HG03064 (cell line): ENCODE data around the gene NRXN2.

Experiments used
- ATAC-seq: cut with Tn5 transposase; IDR thresholded peaks from one replicate; pipeline ENCODE4 v1.9.1; 2021; ENCODE audit warnings: low read depth; ENCODE audit not compliant: unreplicated experiment

The NRXN2 gene

GRCh38 chr11:64722141-64723065 is 594 bp downstream of the NRXN2 start:
- no peak for ATAC-seq

- no peak for ATAC-seq
Observed at GRCh38 chr11:64721359-64721699, 1.7 kb downstream of the NRXN2 start.

DNA sequence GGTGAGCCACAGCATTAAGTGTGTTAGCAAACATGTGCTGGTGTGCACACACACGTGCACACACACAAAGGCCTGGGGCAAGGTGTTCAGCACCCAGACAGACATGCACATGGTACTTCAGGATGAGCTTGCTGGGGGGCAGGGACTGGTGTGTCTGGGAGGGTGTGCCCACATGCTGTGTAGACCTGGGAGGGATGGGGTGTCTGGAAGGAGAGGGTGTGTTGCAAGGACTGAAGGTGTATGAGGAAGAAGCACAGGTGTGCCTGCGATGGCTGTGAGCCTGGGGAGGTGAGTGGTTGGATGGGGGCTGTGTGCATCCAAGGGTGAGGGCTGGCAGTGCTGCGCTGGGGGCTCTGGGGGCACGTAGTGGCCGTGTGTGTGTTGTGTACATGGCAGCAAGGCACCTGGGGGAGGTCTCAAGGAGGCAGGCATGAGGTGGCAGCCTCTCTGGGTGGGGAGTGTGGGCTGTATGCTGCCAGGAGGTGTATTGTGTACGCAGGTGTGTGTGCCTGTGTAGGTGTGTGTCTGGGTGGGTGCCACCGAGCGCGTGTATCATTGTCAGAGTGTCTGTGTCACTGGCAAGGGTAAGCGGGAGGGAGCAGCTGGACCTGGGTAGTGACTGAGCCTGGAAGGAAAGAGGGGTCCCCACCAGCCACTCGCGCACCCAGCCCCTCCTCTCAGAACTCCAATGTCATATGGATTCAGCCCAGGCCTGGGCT is 2.2 kb downstream of the NRXN2 start:
- no peak for ATAC-seq

GRCh38 chr11:64720167-64720566 is 2.8 kb downstream of the NRXN2 start:
- ATAC-seq: no peak

DNA sequence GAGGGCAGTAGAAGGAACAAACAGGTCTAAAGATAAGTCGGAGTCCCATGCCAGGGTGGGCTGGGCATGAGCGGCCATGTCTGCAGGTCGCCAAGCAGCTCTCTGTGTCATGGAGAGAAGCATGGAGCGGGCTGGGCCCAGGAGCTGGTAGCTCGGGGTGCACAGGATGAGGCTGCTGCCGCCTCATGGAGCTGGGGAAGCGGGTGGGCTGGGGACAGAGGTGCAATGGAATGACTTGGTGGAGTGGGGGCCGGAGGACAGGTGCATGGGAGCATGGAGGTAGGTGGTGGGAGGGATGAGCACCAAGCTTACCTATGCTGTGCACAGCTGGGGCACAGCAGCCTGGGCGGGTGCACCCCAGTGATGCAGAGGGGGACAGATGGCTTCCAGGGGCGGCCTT is 3.6 kb downstream of the NRXN2 start:
- no peak for ATAC-seq

DNA sequence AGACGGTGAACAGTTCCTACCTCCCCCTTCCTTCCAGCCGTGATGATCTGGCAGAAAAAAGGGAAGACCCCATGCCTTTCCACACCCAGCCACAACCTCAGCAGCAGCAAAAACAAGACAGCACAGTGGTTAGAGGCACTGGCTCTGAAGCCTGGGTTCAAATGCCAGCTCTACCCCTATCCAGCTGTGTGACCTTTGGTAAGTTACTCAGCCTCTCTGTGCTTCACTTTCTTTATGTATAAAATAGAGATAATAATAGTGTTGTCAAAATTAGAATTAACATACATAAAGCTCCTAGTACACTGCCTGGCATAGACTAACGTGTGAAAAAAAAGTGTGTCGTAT is 4.2 kb downstream of the NRXN2 start:
- no peak for ATAC-seq

DNA sequence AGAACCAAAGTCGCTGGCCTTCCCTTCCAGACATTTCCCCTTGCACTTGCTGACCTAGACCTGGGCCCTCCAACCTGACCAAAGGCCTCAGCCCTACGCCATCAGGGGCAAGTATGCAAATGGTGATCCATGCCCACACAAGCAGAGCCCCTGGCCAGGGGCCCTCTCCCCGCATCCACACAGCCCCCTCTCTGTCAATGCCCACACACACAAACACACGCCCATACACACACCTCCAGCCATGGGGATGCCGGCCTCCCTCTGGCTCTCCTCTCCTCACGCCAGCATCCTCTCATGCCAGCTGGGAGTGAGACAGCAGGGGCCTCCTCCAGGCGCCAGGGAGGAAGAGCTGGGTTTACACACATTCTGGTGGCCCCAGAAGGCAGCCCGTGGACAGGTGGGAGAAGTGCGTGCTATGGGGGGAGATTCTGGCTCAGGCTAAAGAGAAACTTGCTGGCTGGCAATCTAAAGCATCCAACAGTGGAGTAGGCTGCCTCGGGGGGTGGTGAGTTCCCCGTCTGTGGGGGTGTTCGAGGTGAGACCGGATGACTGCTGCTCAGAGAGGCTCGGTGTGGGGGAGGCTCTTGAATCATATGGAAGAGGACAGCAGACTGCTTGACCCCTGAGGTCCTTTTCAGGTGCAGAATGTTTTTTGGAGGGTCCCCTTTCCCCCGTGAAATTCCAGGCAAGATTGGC is 4.8 kb downstream of the NRXN2 start:
- no peak for ATAC-seq

DNA sequence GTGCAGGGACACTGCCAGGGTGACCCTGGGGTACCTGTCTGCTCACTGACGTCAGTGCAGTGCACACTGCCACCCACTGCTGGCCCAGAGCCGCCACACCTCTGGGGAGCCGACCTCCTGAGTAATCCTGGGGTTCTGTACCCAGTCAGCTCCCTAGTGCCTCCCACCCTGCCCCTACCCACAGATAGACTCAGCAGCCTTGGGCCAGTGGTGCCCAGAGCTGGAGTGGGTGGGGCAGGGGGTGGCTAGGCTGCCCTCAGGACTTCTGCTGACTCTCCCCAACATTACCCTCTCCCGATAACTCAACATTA is 5.8 kb downstream of the NRXN2 start:
- no peak for ATAC-seq

DNA sequence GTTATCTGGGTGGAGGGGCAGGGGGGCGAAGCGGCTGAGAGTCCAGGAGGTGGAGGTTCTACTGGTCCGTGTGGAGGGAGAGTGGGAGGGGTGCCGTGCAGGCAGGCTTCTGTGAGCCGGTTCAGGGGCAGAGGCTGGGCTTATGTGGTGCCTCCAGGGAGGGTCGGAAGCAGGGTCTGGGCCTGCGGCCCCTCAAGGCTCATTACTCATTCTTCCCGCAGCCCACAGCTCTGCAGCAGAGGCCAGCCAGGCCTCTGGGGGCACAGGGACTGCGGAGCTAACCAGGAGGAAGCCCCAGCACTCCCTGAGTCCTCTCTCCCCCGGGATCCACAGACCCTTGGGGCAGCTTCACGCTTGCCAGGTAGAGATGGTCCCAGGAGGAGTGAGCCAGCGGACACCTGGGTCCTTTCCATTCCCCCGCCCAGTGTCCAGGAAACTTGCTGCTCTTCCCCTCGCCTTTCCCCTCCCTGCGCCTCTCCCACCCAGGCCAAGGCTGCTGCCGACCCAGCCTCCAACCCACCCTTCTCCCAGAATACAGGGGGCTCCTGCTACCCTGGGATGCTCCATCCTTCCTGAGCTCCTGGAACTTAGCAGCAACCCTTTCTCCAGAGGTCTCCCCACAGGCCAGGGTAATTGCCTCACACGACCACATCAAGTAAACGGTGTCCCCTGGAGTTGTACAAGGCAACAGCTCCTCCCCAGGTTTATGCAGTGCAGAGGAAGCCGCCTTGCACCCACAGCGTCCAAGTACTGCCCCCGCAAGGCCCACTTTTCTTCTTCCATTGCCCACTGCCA is 6.3 kb downstream of the NRXN2 start:
- ATAC-seq: no peak

DNA sequence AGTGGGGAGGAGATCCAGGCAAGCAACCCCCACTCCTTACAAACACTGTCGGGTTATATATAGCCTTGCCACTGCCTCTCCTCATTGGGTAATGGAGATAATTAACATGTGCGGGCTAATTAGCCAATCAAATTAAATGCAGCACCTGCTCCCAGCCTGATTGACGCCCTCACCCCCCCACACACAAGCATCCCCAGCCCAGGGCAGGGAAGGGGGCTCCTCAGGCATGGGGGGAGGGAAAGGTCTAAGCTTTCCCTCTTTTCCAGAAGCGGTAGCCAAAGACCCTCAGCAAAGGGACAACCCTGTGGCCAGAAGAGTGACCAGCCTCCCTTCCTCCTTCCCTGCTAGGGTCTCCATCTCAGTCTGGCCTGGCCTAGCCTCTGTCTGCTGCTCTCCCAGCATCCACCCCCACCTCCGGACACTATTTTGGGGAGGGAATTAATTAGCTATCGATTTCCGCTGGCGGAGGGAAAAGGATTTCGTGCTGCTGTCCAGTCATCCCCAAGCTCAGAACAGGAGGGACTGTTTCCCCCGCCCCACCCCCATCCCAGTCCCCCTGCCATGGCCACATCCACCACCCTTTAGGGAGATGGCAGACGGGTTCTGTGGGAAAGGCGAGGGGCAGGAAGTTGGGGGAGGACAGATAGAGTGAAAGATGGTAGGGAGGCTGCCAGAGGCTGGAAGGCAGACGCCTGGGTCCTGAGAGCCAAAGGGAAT is 7.1 kb downstream of the NRXN2 start:
- no peak for ATAC-seq

DNA sequence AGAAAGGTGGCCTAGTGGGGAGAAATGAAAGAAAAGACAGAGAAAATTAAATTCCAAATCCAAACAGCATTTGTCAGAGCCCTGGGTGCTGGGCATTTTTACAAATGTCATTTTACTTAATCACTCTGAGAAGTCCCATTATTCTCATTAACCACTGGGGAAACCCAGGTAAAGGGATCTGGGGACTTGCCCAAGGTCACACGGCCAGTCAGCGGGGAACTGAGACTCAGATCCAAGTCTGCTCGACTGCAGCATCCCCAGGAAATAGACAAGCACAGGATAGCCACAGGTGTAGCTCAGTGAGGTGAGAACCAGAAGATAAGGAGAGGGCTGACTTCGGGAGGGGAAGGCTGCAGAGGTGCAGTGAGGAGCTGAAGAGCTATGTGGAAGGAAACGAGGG is 7.9 kb downstream of the NRXN2 start:
- no peak for ATAC-seq

GRCh38 chr11:64714666-64715065 is 8.3 kb downstream of the NRXN2 start:
- ATAC-seq: no peak

DNA sequence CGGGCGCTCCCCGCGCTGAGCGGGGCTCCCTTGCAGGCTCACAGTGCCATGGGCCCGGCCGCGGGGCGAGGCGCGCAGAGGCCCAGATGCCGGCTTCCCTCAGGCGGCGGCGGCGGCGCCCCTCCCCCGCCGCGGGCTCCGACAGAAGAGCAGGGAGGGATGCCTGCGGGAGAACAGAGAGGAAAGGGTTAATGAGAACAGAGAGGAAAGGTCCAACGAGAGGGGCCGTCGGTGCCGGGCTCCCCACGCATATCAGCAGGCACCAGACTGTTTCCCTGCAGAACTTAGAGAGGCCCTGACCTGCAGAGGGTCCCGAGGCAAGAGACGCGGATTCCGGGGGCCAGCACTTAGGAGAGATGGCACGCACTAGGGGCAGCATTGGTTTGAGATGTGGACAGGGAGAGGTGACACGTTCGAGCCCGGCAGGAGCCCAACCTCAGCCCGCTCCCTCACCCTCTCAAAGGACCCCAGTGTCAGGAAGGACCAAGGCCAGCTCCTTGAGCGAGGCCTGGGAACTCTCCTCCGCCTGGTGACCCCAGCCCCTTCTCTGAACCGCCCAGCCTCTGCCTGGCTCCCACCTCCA is 9.1 kb downstream of the NRXN2 start:
- ATAC-seq: no peak

DNA sequence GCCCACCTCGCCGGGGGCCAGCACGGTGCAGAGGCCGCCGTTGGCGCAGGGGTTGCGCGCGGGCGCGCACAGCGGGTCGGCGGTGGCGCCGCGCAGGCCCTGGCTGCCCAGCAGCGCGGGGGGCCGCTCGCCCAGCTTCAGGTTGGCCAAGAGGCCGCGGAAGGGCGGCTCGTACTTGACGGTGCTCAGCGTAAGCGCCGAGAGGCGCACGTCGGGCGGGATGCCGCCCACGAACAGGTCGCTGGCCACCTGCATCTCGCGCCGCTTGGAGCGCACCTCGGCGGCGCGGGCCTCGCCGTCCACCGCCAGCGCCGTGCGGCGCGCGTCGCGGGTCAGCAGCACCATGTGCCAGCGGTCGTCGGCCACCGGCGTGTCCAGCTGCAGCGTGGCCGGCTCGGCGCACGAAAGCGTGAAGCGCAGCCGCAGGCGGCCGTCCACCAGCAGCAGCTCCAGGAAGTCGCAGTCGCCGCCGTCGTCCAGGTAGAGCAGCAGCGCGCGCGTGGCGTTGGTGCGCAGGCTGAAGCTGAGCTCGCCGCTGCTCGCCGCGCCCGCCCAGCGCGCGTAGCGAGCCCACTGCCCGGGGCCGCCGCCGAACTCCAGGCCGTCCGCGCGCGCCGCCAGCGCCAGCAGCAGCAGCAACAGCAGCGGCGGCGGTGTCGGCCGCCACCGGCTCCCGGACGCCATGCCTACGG is 9.8 kb downstream of the NRXN2 start:
- ATAC-seq: no peak

GRCh38 chr11:64712430-64713015 is 10.5 kb downstream of the NRXN2 start:
- no peak for ATAC-seq

DNA sequence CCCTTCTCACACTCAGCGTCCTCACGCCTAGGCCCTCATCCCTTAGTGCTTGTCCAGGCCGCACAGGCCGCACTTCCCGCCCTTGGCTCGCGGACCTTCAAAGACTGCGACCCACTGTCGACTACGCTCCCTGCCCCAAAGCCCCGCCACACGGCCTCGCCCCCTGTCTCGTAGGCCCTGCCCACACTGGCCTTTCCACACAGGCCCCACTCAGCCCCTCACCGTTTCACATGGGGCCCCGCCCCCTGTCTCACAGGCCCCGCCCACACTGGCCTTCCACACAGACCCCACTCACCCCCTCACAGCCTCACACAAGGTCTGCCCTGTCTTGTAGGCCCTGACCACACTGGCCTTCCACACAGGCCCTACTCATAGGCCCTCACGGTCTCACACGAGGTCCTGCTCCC is 11.0 kb downstream of the NRXN2 start:
- ATAC-seq: no peak

- ATAC-seq: no peak
Observed at GRCh38 chr11:64711138-64711955, 11.7 kb downstream of the NRXN2 start.
